Smooth muscle cell (in vitro differentiated cells): ENCODE measurements around the gene ILKAP. TPM values are rescaled to one million over a fixed set of nuclear protein-coding genes. Genes with fewer than 3 reads are reported as not detected.

Source experiments
- DNase-seq: peaks from one replicate; lab custom pipeline; 2025; ENCODE audit not compliant: unreplicated experiment; lab: John Stamatoyannopoulos, UW
- H2AFZ ChIP-seq: fragments of 200-600 bp; sonication (generic); 2 replicates; pipeline ENCODE4 v1.6.0; 2016; ENCODE audit warnings: antibody characterized with exemption, low read depth, mild to moderate bottlenecking
- H3F3A ChIP-seq: fragments of 200-600 bp; sonication (generic); 2 replicates; pipeline ENCODE4 v1.6.0; 2017; ENCODE audit warnings: antibody characterized with exemption, low read depth
- H3K27ac ChIP-seq: fragments of 200-600 bp; sonication (generic); 2 replicates; pipeline ENCODE4 v1.5.1; 2016; ENCODE audit warnings: low read depth, mild to moderate bottlenecking
- H3K27me3 ChIP-seq: fragments of 200-600 bp; sonication (generic); 2 replicates; pipeline ENCODE4 v1.6.1; 2016; ENCODE audit warnings: low read depth, mild to moderate bottlenecking
- H3K36me3 ChIP-seq: fragments of 200-600 bp; sonication (generic); 2 replicates; pipeline ENCODE4 v1.5.1; 2016; ENCODE audit warnings: low read depth
- H3K4me1 ChIP-seq: fragments of 200-600 bp; sonication (generic); 2 replicates; pipeline ENCODE4 v1.5.1; 2016; ENCODE audit warnings: low read depth
- H3K4me2 ChIP-seq: fragments of 200-600 bp; sonication (generic); 2 replicates; pipeline ENCODE4 v1.6.0; 2016; ENCODE audit warnings: mild to moderate bottlenecking
- H3K4me3 ChIP-seq: fragments of 200-600 bp; sonication (generic); 2 replicates; pipeline ENCODE4 v1.5.1; 2016; ENCODE audit warnings: mild to moderate bottlenecking
- H3K79me2 ChIP-seq: fragments of 200-600 bp; sonication (generic); 2 replicates; pipeline ENCODE4 v1.6.0; 2016; ENCODE audit warnings: low read depth, mild to moderate bottlenecking
- H3K9ac ChIP-seq: fragments of 200-600 bp; sonication (generic); 2 replicates; pipeline ENCODE4 v1.6.0; 2016; ENCODE audit warnings: low read depth
- H3K9me3 ChIP-seq: fragments of 200-600 bp; sonication (generic); replicated peaks from 2 replicates; pipeline ENCODE4 v1.5.1; 2016; ENCODE audit warnings: low read depth
- H4K20me1 ChIP-seq: fragments of 200-600 bp; sonication (generic); 2 replicates; pipeline ENCODE4 v1.6.0; 2016; ENCODE audit warnings: low read depth
- CTCF ChIP-seq: fragments of 200-600 bp; sonication (generic); IDR thresholded peaks from 2 replicates; pipeline ENCODE4 v1.5.1; 2017; ENCODE audit warnings: borderline replicate concordance, mild to moderate bottlenecking, antibody characterized with exemption; ENCODE audit not compliant: insufficient read depth, poor library complexity, severe bottlenecking
- WGBS: methylation state at CpG from one replicate; pipeline ENCODE4 v1.1.7; 2016; ENCODE audit warnings: low lambda C conversion rate; 5-methylcytosine and 5-hydroxymethylcytosine counted together
- polyA plus RNA-seq: library from polyadenylated mRNA; unstranded; fragments of >200 nt; fragmentation: Nextera tagmentation; extraction: Ambion mirVana; gene quantifications from 2 replicates; pipeline ENCODE4 v1.2.1, GENCODE V29; 2016
- total RNA-seq: library from RNA; depleted of rRNA; stranded (reverse); fragments of >200 nt; gene quantifications from 2 replicates; pipeline ENCODE4 v1.2.3, GENCODE V29; 2014

Gene ILKAP
- total and polyA plus RNA-seq, 2 experiments from 2014 or later, result 12.0 to 21.9 TPM

DNA sequence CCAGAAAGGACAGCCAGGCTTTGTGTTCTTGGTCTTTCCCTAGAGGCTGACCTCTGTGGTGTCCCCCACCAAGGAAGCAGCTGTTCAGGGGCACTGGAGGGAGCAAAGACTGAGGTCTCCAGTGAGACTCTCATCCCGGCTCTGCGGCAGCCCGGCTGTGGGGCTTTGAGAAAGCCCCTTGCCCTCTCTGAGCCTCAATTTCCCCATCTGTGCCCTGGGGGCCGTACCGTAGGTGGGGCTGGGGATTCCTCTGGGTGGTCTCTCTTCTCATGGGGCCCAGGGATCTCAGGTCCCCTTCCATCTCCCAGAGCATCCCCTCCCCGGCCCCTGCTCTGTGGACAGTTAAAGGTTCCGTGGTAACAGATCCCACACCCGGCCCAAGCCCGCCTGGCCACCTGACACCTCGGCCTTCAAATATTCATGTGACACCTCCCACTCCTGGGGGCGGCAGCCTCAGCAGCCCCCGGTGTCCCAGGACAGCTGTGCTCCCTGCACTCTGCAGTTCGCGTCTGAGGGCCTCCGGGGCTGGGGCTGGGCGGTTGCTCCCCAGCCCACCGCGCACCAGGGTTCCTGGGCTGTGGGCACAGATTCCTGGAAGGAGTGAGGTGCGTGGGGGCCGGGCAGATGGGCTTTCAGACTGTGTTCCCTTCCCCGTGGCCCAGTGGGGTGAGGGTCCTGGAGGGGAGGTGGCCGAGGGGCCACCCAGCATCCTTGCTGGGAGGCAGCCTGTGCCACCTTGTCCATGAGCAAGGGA, 80.1 kb downstream of the ILKAP start:
- no peak for TF ChIP-seq CTCF
- Histone ChIP-seq H3K4me1 (no peaks in the 10 kb centered on the region), H3F3A (no peaks in the 10 kb centered on the region), H3K4me2 (no peak overlapping the region), H3K4me3 (no peak overlapping the region), H3K36me3 (no peaks in the 10 kb centered on the region), H3K9me3 (no peaks in the 10 kb centered on the region), H3K27me3 (peaks cover 16% of the 10 kb centered on the region), H3K79me2 (no peaks in the 10 kb centered on the region), H4K20me1 (no peaks in the 10 kb centered on the region), H3K27ac (no peak overlapping the region), H3K9ac (no peak overlapping the region), H2AFZ (no peak overlapping the region)
- DNase-seq, result no peak
- 87% methylated on average over 21 of the region's 22 CpGs for WGBS

GRCh38 chr2:238122287-238123217, 80.9 kb downstream of the ILKAP start:
- no peak overlapping the region for H2AFZ ChIP-seq
- 88% methylated on average over 29 of the region's 29 CpGs for WGBS

DNA sequence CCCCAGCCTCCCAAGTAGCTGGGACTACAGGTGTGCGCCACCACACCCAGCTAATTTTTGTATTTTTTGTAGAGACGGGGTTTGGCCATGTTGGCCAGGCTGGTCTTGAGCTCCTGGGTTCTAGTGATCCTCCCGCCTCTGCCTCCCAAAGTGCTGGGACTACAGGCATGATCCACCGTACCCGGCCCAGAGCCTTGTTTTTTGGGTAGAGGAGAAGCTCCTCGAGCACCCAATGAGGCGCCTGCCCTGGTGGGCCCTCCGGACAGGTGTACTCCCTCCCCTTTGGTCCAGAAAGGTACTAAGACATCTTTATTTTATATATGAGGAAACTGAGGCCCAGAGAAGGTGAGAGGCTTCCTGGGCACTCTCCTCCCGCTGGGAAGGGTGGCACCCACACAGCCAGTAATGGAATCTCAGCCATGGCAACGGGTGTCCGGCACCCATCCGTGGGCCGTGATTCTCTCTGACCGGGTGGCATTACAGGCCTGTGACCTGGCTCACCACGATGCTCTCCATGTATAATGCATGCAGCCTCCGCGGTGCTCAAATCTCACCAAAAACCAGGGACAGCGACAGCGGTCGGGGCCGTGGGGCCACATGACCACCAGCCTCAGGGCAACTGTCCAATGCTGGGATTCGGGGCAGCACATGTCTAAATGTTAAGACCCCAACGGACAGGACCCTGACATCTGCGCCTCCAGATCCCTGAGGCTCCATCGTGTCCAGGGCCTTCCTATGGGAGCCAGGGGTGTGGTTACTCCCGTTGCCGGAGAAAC, 81.8 kb downstream of the ILKAP start:
- WGBS, result 94% methylated on average over 27 of the region's 27 CpGs

More at GRCh38 chr2:238122287-238123217, 80.9 kb downstream of the ILKAP start:
- Histone ChIP-seq H3K4me1 (no peaks in the 10 kb centered on the region), H3K9ac (no peak overlapping the region), H3K79me2 (no peaks in the 10 kb centered on the region), H3K4me3 (no peak overlapping the region), H4K20me1 (no peaks in the 10 kb centered on the region), H3K27ac (no peak overlapping the region), H3K27me3 (peaks cover 16% of the 10 kb centered on the region), H3K36me3 (no peaks in the 10 kb centered on the region), H3K9me3 (no peaks in the 10 kb centered on the region), H3K4me2 (no peak overlapping the region), H3F3A (no peaks in the 10 kb centered on the region)
- TF ChIP-seq CTCF, result no peak
- DNase-seq, result no peak

More for the DNA sequence above, 81.8 kb downstream of the ILKAP start:
- Histone ChIP-seq H3K27ac (no peak overlapping the region), H3K36me3 (no peaks in the 10 kb centered on the region), H3F3A (no peaks in the 10 kb centered on the region), H3K9me3 (no peaks in the 10 kb centered on the region), H4K20me1 (no peaks in the 10 kb centered on the region), H3K79me2 (no peaks in the 10 kb centered on the region), H3K9ac (no peak overlapping the region), H3K4me1 (no peaks in the 10 kb centered on the region), H3K4me2 (no peak overlapping the region), H3K27me3 (peaks cover 16% of the 10 kb centered on the region), H2AFZ (no peak overlapping the region), H3K4me3 (no peak overlapping the region)
- DNase-seq, result no peak
- TF ChIP-seq CTCF, result no peak
